Smooth muscle cell of the brain vasculature (primary cell): ENCODE data around the gene CPA3.
A peak's percentile ranks its signal among the peaks of the same experiment; 100 is the strongest.

ENCODE experiments used
- DNase-seq: peaks from one replicate; pipeline ENCODE4 v3.0.0-alpha.2; 2012; ENCODE audit warnings: low read depth, low spot score

The CPA3 gene

DNA sequence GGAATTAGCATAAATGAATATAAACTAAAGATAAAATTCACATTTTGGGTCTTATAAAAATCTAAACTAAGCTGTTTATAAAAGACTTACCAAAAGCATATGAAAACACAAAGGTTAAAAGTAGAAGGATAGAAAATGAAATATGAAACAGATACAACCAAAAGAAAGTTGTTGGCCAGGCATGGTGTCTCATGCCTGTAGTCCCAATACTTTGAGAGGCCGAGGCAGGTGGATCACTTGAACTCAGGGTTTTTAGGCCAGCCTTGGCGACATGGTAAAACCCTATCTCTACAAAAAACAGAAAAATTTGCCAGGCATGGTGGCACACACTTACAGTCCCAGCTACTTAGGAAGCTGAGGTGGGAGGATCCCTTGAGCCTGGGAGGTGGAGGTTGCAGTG is 51.0 kb downstream of the CPA3 start:
- no peak for DNase-seq

GRCh38 chr3:148922467-148922866 is 57.4 kb downstream of the CPA3 start:
- no peak for DNase-seq

DNA sequence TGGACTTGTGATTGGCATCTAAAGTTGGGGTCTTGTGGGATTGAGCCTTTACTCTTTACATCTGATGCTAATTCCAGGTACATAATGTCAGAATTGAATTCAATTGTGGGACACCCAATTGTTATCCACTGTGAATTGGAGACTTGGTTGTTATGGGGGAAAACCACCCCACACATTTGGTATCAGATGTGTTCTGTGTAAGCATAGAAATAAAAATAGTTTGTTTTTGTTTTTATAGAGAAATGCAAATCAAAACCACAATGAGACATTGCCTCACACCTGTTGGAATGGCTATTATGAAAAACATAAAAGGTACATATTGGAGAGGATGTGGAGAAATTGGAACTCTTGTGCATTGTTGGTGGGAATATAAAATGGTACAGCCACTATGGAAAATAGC is 58.5 kb downstream of the CPA3 start:
- no peak for DNase-seq

DNA sequence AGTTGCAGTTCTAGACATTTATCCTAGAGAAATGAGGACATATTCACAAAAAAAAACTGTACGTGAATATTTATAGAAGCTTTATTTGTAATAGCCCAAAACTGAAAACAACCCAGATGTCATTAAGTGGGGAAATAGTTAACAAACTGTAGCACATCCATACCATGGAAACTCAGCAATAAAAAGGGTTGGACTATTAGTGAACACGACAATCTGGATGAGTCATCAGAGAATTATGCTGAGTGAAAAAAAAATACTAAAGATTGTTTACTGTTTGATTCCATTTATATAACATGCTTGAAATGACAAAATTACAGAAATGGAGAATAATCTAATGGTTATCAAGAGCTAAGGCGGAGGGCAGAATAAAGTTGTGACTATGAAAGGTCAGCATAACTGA is 59.5 kb downstream of the CPA3 start:
- no peak for DNase-seq

DNA sequence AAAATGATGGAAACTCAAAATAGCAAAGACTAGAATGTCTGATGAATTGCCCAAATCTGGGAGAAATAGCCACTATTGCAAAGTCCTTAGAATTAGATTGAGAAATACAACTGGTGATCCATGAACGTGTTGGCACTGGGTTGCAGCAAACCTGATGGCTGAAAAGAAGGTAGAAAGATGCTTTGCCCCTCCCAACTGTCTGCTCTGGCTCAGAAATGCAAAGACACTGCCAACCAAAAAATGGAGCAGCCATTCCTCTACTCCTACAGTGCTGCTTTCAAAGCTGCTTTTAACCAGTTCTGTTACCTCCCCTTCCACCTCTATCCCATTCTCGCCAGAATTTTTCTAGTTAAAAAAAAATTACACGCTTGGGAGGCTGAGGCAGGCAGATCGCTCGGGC is 60.7 kb downstream of the CPA3 start:
- no peak for DNase-seq

- DNase-seq = no peak
Observed at GRCh38 chr3:148930752-148931151, 65.7 kb downstream of the CPA3 start.

GRCh38 chr3:148931574-148931973 is 66.5 kb downstream of the CPA3 start:
- no peak for DNase-seq

GRCh38 chr3:148932972-148933371 is 67.9 kb downstream of the CPA3 start:
- DNase-seq = no peak

- no peak for DNase-seq
Observed at GRCh38 chr3:148937467-148938255, 72.6 kb downstream of the CPA3 start.

DNA sequence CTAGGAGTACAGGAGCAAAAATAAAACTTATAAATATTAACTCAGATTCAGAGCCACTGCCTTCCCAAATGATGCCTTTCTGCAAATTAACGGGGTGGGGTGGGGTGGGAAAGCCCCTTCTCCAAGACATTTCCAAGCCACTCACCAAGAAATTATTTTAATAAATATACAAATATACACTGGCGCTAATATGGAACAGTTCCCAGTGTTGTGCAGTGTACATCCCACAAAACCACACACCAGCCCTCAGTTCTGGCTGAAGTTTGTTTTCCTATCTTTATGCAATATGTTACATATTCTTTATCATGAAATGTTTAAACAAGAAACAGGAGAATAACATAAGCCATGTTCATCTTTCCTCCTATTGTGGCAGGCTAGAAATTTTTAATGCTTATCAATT is 73.2 kb downstream of the CPA3 start:
- no peak for DNase-seq

GRCh38 chr3:148938936-148939335 is 73.8 kb downstream of the CPA3 start:
- DNase-seq = no peak

GRCh38 chr3:148940983-148941382 is 75.9 kb downstream of the CPA3 start:
- DNase-seq = no peak

DNA sequence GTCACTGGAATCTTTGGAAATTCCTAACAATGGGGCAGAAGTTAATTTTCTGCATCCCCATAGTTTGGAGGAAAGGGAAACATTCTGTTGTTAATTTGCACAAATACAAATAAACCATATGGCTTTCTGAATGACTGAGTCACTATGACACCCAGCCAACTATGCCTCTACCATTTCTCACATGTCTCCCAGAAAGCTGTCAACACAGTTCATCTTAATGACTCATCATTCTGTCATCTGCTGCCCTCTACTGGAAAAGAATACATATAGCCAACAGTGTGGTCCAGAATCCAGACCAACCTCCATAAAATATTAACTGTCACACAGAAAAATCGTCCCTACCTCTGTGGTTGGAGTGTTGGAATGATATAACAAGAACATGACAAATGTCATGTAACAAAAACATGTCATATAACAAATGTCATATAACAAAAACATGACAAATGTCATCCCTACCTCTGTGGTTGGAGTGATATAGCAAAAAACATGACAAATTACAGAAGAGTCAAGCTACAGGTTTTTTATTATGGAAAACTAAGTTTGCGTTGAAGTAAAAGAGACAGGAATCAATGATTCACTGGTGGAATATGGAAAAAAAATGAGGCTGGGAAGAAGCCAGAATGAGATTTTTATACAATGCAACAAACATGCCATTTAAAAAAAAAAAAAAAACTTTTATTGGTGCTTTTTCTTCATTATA is 78.6 kb downstream of the CPA3 start:
- DNase-seq = peak; percentile 36

GRCh38 chr3:148945116-148945515 is 80.0 kb downstream of the CPA3 start:
- no peak for DNase-seq
